GM18505 (cell line): ENCODE data around the gene TUBGCP6.

Source experiments
- ATAC-seq: cut with Tn5 transposase; IDR thresholded peaks from one replicate; pipeline ENCODE4 v1.9.1; 2021; ENCODE audit not compliant: unreplicated experiment
- POLR2A ChIP-seq: IDR thresholded peaks from 4 replicates; pipeline ENCODE4 v1.6.1; 2011; ENCODE audit warnings: borderline replicate concordance; ENCODE audit not compliant: insufficient read depth, insufficient read length; ENCODE audit errors: extremely low read depth

The TUBGCP6 gene

DNA sequence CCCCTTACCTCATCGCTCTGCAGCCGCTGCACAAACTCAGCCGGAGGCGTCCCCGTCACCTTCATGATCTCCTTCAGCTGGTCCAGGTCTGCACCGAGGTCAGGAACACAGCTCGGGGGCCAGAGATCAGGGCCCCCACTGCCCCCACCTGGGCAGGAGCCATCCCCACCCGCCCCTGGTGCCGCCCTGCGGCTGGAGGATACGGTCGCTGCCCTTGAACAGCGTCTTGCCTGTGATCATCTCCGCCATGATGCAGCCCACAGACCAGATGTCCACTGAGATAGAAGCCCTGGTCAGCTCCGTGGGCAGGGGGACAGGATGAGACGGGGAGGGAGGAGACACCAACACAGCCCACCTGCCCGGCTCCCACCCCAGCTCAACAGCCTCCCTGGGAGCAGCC, 10.8 kb upstream of the TUBGCP6 start:
- ATAC-seq, result no peak
- TF ChIP-seq POLR2A, result no peak

- no peak for ATAC-seq
- no peak for TF ChIP-seq POLR2A
These were observed 10.3 kb upstream of the TUBGCP6 start for GRCh38 chr22:50255099-50255498.

GRCh38 chr22:50253941-50254340, 9.1 kb upstream of the TUBGCP6 start:
- no peak for TF ChIP-seq POLR2A
- no peak for ATAC-seq

- TF ChIP-seq POLR2A, result no peak
- no peak for ATAC-seq
These were observed 8.5 kb upstream of the TUBGCP6 start for GRCh38 chr22:50253046-50253915.

- TF ChIP-seq POLR2A, result no peak
- ATAC-seq, result no peak
These were observed 7.5 kb upstream of the TUBGCP6 start for GRCh38 chr22:50252082-50253045.

GRCh38 chr22:50251477-50252081, 6.8 kb upstream of the TUBGCP6 start:
- peak; percentile 1 for ATAC-seq

GRCh38 chr22:50250555-50251476, 6.0 kb upstream of the TUBGCP6 start, which contains the start of gene HDAC10:
TSS of gene HDAC10 (minus strand) at chr22:50251265. CDS start at chr22:50251032, 233 bp downstream.
- TF ChIP-seq POLR2A, result peak; percentile 73
- ATAC-seq, result peak; percentile 48

More at GRCh38 chr22:50251477-50252081, 6.8 kb upstream of the TUBGCP6 start:
- TF ChIP-seq POLR2A, result no peak

DNA sequence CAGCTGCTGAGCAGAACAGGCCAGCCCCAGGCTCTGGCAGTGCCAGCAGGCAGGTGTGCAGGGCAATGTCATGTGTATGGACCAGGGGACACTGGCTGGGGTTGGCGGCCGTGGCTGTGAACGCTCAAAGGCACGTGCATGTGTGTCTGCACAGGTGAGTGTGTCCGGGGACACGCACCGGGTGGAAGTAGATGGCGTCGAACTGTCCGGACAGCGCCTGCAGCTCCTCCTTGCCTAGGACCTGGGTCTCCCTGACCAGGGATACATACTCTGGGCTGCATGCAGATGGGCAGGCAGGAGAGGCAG, 5.4 kb upstream of the TUBGCP6 start:
- ATAC-seq, result no peak
- no peak for TF ChIP-seq POLR2A

DNA sequence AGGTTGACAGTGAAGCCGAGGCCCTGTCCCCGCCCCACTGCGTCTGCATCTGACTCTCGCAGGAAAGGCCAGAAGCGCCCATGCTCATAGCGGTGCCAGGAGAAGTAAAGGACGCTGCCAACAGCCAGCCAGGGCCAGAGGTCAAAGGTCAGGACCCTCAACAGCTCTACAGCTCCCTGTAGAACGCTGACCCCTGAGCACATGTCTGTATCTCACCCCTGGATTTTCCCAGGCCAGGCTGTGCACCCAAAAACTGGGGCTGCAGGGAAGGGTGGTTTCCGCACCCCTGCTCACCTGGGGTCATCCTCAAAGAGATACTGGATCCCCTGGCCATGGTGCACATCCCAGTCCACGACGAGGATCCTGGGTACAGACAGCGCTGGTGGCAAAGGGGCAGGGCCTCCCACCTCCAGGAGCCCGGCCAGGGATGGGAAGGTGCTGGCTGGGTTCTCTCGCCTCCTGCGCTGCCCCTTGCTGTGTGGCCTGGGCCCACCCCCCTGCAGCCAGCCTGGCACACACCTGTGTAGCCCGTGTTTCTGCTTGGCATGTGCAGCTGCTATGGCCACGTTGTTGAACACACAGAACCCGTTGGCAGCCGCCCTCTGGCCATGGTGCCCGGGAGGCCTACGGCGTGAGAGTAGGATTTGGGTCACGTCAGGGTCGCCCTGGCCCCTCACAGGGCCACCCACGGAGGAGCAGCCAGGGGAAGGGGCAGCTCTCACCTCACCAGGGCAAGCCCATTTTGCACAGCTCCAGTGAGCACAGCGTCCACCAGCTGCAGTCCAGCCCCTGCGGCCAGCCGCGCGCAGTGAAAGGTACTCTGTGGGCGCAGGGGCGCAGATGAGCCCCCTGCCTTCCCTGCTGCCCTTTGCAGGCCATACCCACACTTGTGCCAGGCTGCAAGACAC, 4.8 kb upstream of the TUBGCP6 start:
- TF ChIP-seq POLR2A, result no peak
- no peak for ATAC-seq

GRCh38 chr22:50248196-50249081, 3.6 kb upstream of the TUBGCP6 start:
- TF ChIP-seq POLR2A, result no peak
- no peak for ATAC-seq

GRCh38 chr22:50247748-50248147, 2.9 kb upstream of the TUBGCP6 start:
- no peak for ATAC-seq
- no peak for TF ChIP-seq POLR2A
